CD14-positive monocyte (primary cell): ENCODE measurements around the gene TBX15. TPM values are rescaled to one million over a fixed set of nuclear protein-coding genes. Genes with fewer than 3 reads are reported as not detected.

ENCODE experiments used
- DNase-seq, 3 donors: peaks; one replicate each; pipeline ENCODE4 v3.0.0-alpha.2; 2011 to 2022
- H2AFZ ChIP-seq: 2 replicates; pipeline ENCODE4 v1.6.0; 2012; ENCODE audit warnings: mild to moderate bottlenecking, low read depth, low read length, inconsistent platforms; ENCODE audit not compliant: insufficient read depth, poor library complexity, severe bottlenecking
- H3K27ac ChIP-seq, 2 donors: 1 replicate in 1 of 2; 2 replicates in 1 of 2; pipeline ENCODE4 v1.5.1; 2012 to 2013; ENCODE audit warnings: low read length in 2 of 2, control low read depth in 1 of 2, inconsistent platforms in 1 of 2, low read depth in 1 of 2, mild to moderate bottlenecking in 1 of 2
- H3K27me3 ChIP-seq, 2 donors: one replicate each; pipeline versions ENCODE4 v1.6.0 to v1.6.1; 2011 to 2013; ENCODE audit warnings: low read length in 2 of 2; ENCODE audit not compliant: control insufficient read depth in 2 of 2, insufficient read depth in 2 of 2
- H3K36me3 ChIP-seq, 2 donors: replicated peaks in 1 of 2; 1 replicate in 1 of 2; 2 replicates in 1 of 2; pipeline versions ENCODE4 v1.5.1 to v1.6.1; 2012 to 2013; ENCODE audit warnings: low read length in 2 of 2, control low read depth in 1 of 2, inconsistent platforms in 1 of 2, mild to moderate bottlenecking in 1 of 2; ENCODE audit not compliant: insufficient read depth in 2 of 2, control insufficient read depth in 1 of 2
- H3K4me1 ChIP-seq, 2 donors: 1 replicate in 1 of 2; 2 replicates in 1 of 2; pipeline versions ENCODE4 v1.5.1 to v1.6.1; 2012 to 2013; ENCODE audit warnings: low read length in 2 of 2, control low read depth in 1 of 2, inconsistent platforms in 1 of 2, mild to moderate bottlenecking in 1 of 2, moderate library complexity in 1 of 2; ENCODE audit not compliant: insufficient read depth in 2 of 2, control insufficient read depth in 1 of 2
- H3K4me2 ChIP-seq: replicated peaks from 2 replicates; pipeline ENCODE3; 2012; ENCODE audit warnings: low read length, moderate library complexity, mild to moderate bottlenecking; ENCODE audit not compliant: poor library complexity, severe bottlenecking; ENCODE audit errors: extremely low read depth
- H3K4me3 ChIP-seq, 3 experiments: fragments of 200-600 bp in 1 of 3; sonication (generic) in 1 of 3; replicated peaks in 1 of 3; 1 replicate in 2 of 3; 2 replicates in 1 of 3; pipeline ENCODE4 v1.5.1; 2011 to 2013; ENCODE audit warnings: low read length in 3 of 3, mild to moderate bottlenecking in 3 of 3, control low read depth in 2 of 3, low read depth in 2 of 3, inconsistent platforms in 1 of 3, moderate library complexity in 1 of 3
- H3K79me2 ChIP-seq: 2 replicates; pipeline ENCODE4 v1.6.0; 2012; ENCODE audit warnings: mild to moderate bottlenecking, control low read depth, inconsistent platforms, low read length, moderate library complexity; ENCODE audit not compliant: insufficient read depth
- H3K9ac ChIP-seq: 2 replicates; pipeline ENCODE4 v1.6.0; 2017; ENCODE audit warnings: low read length, mild to moderate bottlenecking; ENCODE audit not compliant: insufficient read depth, poor library complexity, severe bottlenecking
- H3K9me3 ChIP-seq, 2 donors: replicated peaks in 1 of 2; 1 replicate in 1 of 2; 2 replicates in 1 of 2; pipeline versions ENCODE4 v1.5.1 to v1.6.1; 2012 to 2013; ENCODE audit warnings: low read length in 2 of 2, control low read depth in 1 of 2; ENCODE audit not compliant: control insufficient read depth in 1 of 2, insufficient read depth in 1 of 2
- H4K20me1 ChIP-seq: 2 replicates; pipeline ENCODE4 v1.6.0; 2012; ENCODE audit warnings: mild to moderate bottlenecking, low read length, control low read depth, moderate library complexity; ENCODE audit not compliant: insufficient read depth
- H3K27ac Mint-ChIP-seq, 7 donors: one replicate each; pipeline ENCODE4 v1.8.0; 2020; ENCODE audit warnings: mild to moderate bottlenecking in 7 of 7, mixed read lengths in 7 of 7, moderate library complexity in 6 of 7, inconsistent platforms in 2 of 7
- H3K27me3 Mint-ChIP-seq, 3 donors: one replicate each; pipeline ENCODE4 v1.8.0; 2021 to 2022; ENCODE audit warnings: low read depth in 3 of 3, mild to moderate bottlenecking in 3 of 3, mixed read lengths in 3 of 3, moderate library complexity in 3 of 3, inconsistent platforms in 1 of 3
- H3K36me3 Mint-ChIP-seq, 2 donors: one replicate each; pipeline ENCODE4 v1.8.0; 2020; ENCODE audit warnings: mixed read lengths in 2 of 2, inconsistent platforms in 1 of 2, mild to moderate bottlenecking in 1 of 2
- H3K4me1 Mint-ChIP-seq: one replicate; pipeline ENCODE4 v1.8.0; 2020; ENCODE audit warnings: mild to moderate bottlenecking, mixed read lengths
- H3K4me3 Mint-ChIP-seq, 2 donors: one replicate each; pipeline ENCODE4 v1.8.0; 2020; ENCODE audit warnings: mild to moderate bottlenecking in 2 of 2, mixed read lengths in 2 of 2, moderate library complexity in 1 of 2
- H3K9me3 Mint-ChIP-seq, 7 donors: one replicate each; pipeline ENCODE4 v1.8.0; 2020 to 2022; ENCODE audit warnings: mixed read lengths in 7 of 7, mild to moderate bottlenecking in 6 of 7, moderate library complexity in 6 of 7, inconsistent platforms in 2 of 7
- WGBS: methylation state at CpG from one replicate; pipeline ENCODE4 v1.1.5; 2013; ENCODE audit warnings: missing lambda C conversion rate; ENCODE audit not compliant: insufficient coverage; 5-methylcytosine and 5-hydroxymethylcytosine counted together
- intact Hi-C, 2 donors: fragments of 100-400 bp; cut with micrococcal nuclease; formaldehyde crosslinking; loops; one replicate each; pipeline versions ENCODE4 v1.15.0 to v1.15.1; 2023
- polyA plus RNA-seq, 3 donors: library from polyadenylated mRNA; depleted of rRNA in 1 of 3; unstranded in 2 of 3; stranded (reverse) in 1 of 3; fragments of 300-500 nt in 2 of 3; fragments of >200 nt in 1 of 3; fragmentation: Illumina TruSeq in 2 of 3; gene quantifications; 1 replicate in 2 of 3; 2 replicates in 1 of 3; pipeline ENCODE4 v1.2.3, GENCODE V29; 2012 to 2021
- TF ChIP-seq, protein P1 (sequence below): fragments of 200-600 bp; IDR thresholded peaks from one replicate; pipeline ENCODE4 v1.8.0; 2022; ENCODE audit warnings: antibody characterized with exemption, mild to moderate bottlenecking

TBX15 gene
- polyA plus RNA-seq, 3 donors: not detected

DNA sequence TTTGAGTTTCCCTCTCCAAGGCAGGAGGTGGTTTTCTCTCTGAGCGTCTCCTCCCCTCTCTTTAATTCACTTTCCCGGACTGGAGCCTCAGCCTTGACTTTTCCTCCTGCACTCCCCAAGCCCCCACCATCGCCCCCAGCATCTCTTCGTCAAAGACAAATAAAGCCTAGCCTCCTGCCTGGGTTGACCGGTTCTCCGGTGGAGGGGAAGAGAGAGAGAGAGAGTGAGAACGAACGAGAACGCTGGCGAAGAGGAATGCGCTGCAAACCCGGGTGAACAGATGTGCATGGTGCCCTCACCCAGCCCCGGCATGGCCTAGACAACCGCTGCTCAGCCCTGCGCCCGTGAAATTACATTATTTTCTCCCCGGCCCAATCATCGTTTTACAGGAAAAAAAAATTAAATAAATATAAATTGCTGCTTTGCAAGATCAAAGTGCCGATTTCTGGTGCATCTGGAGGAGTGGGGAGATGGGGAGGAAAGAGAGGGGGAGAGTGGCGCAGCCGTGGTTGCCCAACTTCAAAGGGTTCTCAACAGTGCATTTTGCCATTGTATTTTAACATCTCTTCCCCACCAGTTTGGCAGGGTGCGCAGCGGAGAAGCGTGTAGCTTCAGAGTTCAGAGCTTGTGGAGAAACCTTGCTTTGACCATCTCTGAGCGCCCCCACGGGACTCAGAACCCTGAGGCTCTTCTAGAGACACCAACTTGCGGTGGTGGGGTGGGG lies 11.4 kb upstream of the TBX15 start:
- H3K27ac Mint-ChIP-seq: no peak overlapping the region
- H3K4me3 Mint-ChIP-seq: peak overlapping the region in 1 of 2 donors; percentile 94

DNA sequence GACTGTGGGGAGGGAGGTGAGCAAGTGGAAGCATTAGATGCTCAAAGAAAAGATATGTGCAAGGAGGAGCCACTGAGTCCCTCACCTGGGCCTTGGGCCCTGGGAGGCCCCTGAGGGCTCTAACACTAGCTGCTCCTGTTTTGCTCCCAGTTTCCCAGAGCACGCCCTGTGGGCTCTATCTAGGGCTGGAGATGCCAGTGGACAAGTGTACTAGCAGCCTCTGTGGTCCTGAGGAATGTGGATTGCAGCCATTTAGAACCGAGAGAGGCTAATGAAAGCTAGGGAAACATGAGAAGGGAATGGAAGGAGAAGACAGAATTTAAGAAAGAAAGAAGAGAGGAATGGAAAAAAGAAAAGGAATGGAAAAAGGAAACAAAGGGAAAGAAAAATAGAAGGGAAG lies 10.0 kb upstream of the TBX15 start:
- WGBS: 28% methylated on average over 2 of the region's 2 CpGs
- peaks cover 5 to 71% of the 10 kb centered on the region in 2 donors for H3K9me3 ChIP-seq
- H3K4me1 ChIP-seq: peaks cover 25 to 27% of the 10 kb centered on the region in 2 donors
- Mint-ChIP-seq H3K9me3 (peaks cover 2 to 41% (median 23%) of the 10 kb centered on the region in 7 donors), H3K36me3 (peaks cover 4 to 18% of the 10 kb centered on the region in 2 donors), H3K27ac (peak overlapping the region in 1 of 7 donors; percentile 25), H3K27me3 (peaks cover 97 to 100% (median 98%) of the 10 kb centered on the region in 3 donors), H3K4me3 (peak overlapping the region in 1 of 2 donors; percentile 59), H3K4me1 (peaks cover 36% of the 10 kb centered on the region)
- no peak overlapping the region for H3K4me3 ChIP-seq
- H3K27ac ChIP-seq: no peak overlapping the region
- TF ChIP-seq, protein P1, sequence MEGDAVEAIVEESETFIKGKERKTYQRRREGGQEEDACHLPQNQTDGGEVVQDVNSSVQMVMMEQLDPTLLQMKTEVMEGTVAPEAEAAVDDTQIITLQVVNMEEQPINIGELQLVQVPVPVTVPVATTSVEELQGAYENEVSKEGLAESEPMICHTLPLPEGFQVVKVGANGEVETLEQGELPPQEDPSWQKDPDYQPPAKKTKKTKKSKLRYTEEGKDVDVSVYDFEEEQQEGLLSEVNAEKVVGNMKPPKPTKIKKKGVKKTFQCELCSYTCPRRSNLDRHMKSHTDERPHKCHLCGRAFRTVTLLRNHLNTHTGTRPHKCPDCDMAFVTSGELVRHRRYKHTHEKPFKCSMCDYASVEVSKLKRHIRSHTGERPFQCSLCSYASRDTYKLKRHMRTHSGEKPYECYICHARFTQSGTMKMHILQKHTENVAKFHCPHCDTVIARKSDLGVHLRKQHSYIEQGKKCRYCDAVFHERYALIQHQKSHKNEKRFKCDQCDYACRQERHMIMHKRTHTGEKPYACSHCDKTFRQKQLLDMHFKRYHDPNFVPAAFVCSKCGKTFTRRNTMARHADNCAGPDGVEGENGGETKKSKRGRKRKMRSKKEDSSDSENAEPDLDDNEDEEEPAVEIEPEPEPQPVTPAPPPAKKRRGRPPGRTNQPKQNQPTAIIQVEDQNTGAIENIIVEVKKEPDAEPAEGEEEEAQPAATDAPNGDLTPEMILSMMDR: no peak
- no peak for DNase-seq
- H3K79me2 ChIP-seq: no peaks in the 10 kb centered on the region
- H3K4me2 ChIP-seq: no peak overlapping the region
- H4K20me1 ChIP-seq: no peaks in the 10 kb centered on the region
- H2AFZ ChIP-seq: no peak overlapping the region
- H3K36me3 ChIP-seq: no peaks in the 10 kb centered on the region
- peaks cover 88 to 98% of the 10 kb centered on the region in 2 donors for H3K27me3 ChIP-seq
- no peak overlapping the region for H3K9ac ChIP-seq
- intact Hi-C loops: no loop called here

More for the DNA sequence above, 11.4 kb upstream of the TBX15 start:
- H3K4me2 ChIP-seq: no peak overlapping the region
- H3K27ac ChIP-seq: no peak overlapping the region
- H3K9me3 ChIP-seq: peaks cover 8 to 71% of the 10 kb centered on the region in 2 donors
- H3K9ac ChIP-seq: no peak overlapping the region
- Mint-ChIP-seq H3K9me3 (peaks cover 2 to 45% (median 27%) of the 10 kb centered on the region in 7 donors), H3K27me3 (peaks cover 97 to 100% (median 98%) of the 10 kb centered on the region in 3 donors), H3K4me1 (peaks cover 36% of the 10 kb centered on the region), H3K36me3 (peaks cover 4 to 16% of the 10 kb centered on the region in 2 donors)
- no peak overlapping the region for H2AFZ ChIP-seq
- intact Hi-C loops: no loop called here
- peaks cover 88 to 98% of the 10 kb centered on the region in 2 donors for H3K27me3 ChIP-seq
- DNase-seq: no peak
- no peaks in the 10 kb centered on the region for H3K36me3 ChIP-seq
- H3K4me3 ChIP-seq: no peak overlapping the region
- TF ChIP-seq, protein P1: no peak
- H3K79me2 ChIP-seq: no peaks in the 10 kb centered on the region
- peaks cover 25 to 27% of the 10 kb centered on the region in 2 donors for H3K4me1 ChIP-seq
- WGBS: 10% methylated on average over 2 of the region's 27 CpGs
- H4K20me1 ChIP-seq: no peaks in the 10 kb centered on the region
